NOMO-1 treated with dmso at 0.1 percent for 144 hours (cell line): ENCODE data around the gene PTPRU.
"Not testable (repeated sequence)": the region's sequence is repeated elsewhere in the genome, so short reads cannot be mapped to it uniquely, and the experiment has no call there.

Experiments
- DNase-seq: peaks from one replicate; lab custom pipeline; 2025; ENCODE audit not compliant: unreplicated experiment; lab: John Stamatoyannopoulos, UW

The PTPRU gene

DNA sequence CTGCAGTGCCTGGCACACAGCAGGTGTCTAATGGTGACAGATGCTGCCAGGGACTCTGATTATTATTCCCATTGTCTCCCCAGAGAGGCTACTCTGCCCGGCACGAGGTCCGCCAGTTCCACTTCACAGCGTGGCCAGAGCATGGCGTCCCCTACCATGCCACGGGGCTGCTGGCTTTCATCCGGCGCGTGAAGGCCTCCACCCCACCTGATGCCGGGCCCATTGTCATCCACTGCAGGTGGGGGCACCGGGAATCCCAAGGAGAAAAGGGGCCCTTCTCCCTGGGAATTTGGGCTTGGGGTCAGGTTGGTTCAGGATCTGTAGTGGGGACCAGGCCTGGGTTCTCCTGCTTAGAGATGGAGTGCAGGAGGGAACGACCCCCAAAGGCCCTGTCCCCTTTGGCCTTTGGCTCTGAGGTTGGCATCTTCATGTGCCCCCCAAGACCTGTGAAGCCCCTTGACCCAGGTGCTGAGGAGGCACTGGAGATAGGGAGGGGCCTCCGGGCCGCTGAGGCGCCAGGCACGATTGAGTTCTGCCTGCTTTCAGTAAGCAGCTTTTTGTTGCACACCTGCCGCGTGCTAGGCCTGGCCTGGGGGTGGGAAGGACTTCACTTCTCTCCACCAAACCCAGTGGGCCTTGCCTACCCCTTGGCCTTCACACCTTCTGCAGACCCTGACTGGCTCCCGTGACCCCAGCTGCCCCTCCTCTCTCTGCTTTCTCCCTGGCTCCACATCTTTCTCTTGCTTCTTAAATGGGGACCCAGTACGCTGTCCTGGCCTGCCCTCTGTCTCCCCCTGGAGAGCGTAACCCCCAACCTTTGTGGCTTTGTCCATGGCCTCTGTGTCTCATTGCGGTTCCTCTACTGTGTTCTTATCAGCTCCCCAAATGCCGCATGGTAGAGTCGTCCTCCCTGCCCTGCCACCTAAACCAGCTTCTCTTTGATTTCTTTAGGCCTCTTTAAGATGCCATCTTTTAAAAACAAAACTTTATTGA lies 76.4 kb downstream of the PTPRU start:
- DNase-seq, result no peak

DNA sequence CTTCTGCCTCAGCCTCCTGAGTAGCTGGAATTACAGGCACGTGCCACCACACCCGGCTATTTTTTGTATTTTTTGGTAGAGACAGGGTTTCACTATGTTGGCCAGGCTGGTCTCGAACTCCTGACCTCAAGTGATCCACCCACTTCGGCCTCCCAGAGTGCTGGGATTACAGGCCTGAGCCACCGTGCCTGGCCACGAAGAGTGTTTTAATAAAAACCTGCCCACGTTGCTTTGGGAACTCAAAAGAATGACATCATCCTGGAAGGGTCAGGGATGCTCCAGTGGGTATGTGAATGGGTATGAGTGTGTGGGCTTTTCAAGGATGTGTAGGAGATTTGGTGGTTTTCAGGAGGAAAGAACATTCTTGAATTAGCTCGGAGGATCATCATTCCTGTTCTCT lies 78.4 kb downstream of the PTPRU start:
- not testable (repeated sequence) for DNase-seq

DNA sequence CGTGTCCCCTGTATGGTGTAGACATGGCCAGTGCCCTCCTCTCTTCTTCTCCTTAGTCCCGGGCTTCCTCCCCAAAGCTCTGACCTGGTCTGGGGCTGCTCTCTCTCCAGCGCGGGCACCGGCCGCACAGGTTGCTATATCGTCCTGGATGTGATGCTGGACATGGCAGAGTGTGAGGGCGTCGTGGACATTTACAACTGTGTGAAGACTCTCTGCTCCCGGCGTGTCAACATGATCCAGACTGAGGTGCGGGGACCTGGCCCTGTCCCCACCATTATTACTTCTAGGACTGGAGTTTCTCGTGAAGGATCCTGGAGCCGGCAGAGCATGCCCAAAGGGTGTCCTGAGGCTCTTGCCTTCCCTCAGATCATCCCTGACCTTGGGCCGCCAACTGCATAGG lies 78.9 kb downstream of the PTPRU start:
- no peak for DNase-seq

DNA sequence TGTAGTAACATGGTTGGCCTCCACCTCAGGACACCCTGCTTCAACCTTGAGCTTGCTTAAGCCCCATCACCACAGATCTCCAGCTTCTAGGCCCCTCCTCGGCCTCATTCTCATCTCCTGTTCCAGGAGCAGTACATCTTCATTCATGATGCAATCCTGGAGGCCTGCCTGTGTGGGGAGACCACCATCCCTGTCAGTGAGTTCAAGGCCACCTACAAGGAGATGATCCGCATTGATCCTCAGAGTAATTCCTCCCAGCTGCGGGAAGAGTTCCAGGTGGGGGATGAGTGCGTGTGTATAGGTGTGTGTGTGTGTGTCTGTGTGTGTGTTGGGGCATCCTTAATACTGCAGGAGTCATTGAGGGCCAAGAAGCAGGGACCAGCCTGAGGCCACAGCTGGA lies 79.6 kb downstream of the PTPRU start:
- no peak for DNase-seq

DNA sequence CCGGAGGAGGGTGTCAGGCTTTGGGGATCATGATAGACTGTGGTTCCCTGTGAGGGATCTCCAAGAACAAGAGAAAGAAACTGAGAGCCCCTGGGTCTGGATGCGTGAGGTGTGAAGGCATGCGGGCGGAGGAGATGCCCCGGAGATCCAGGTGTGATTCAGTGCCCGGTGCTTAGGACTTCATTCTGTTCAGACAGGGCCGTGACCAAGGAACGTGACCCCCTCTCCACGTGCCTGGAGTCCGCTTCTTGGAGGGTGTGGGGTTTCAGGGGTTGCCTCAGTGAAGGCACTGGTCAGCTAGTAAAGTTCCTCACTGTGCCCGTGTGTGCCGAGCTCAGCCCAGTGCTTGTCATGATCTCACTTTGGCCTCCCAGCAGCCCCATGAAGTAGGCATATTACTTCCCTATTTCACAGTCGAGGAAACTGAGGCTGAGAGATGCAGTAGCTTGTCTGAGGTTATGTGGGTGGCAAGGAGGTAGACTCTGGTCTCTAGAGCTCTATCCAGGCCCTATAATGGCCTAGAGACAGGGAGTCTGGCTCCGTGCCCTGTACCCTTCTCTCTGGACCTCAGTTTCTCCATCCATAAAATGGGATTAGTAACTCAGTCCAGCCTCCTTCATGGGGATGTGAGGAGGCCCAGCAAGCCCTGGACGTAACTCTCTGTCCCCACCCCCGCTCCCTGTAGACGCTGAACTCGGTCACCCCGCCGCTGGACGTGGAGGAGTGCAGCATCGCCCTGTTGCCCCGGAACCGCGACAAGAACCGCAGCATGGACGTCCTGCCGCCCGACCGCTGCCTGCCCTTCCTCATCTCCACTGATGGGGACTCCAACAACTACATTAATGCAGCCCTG lies 81.0 kb downstream of the PTPRU start:
- no peak for DNase-seq

DNA sequence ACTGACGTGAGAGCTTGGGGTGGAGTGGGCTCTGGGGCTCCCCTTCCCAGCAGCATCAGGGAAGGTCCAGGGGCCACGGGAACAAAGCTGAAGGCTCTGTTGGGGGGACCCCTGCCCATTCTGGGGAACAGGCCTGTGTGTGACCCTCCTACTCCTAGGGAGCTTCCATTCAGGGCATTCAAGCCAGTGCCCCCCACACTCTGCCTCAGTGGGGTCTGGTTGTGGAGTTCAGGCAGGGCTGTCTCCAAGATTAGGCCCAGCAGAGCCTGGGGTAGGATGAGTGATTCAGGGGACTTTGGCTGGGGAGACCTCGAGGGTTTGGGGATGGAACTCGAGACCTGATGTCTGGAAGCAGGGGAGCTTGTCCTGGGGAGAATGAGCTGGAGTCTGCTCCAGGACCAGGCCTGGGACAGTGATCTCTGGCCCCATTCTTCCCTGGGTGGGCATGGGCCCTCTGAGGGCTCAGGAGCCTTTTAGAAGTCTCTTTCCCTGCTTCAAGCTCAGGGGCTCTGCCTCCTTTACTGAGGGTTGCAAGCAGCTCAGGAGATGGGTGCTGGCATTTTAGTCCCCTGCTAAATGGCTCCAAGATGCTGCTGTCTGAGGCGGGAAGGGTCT lies 81.7 kb downstream of the PTPRU start:
- DNase-seq, result no peak

DNA sequence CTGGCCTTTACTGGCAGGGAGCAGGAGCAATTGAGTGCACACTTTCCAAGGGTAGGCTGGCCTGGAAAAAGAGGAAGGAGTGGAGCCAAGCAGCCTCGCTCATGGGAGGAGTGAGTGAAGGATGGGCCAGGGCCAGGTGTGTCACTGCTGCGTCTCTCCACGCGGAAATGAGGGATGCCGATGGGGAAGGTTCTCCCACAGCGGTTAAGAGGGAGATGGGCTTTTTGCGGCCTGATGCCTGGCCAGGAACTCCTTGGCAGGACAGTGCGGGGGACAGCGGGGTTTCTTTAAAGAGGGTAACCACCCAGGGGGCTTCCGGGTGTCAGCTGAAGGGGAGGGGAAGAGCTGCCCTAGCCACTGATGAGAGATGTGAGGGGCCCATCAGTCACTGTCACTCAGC lies 82.4 kb downstream of the PTPRU start:
- DNase-seq, result no peak

DNA sequence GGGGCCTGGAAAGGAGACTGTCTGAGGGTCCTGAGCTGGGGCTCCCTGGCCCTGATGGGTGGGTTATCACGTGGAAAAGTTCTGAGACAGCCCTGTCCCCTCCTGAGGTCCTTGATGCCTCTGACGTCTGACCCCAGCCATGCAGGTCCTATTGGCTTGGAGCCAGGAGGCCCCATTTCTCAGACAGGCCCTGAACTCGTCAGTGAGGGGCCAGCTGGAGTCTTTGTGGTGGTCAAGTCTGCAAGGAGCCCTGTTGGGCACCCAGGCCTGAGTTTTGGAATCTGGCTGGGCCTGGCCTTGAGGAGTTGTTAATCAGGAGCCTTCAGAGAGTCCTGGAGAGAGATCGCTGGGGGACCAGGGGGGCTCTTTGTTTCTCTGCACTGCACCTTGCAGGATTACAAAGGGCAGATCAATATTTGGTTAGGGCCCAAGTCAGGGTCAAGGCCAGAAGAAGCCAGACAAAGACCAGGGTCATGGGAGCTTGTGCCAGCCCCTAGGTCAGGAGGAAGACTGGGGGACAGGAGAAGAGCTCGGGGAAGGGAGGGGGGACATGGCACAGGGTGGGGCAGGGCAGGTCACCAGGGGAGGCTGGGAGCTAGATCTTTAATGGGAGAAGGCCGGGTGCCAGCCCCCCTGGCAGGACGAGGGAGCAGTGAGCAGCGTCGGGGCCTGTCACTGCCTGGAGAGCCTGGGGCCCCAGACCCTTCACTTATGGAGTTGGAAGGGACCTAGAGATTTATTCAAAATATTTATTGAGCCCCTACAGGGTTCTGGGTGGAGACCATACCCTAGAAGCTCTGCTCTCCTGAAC lies 83.2 kb downstream of the PTPRU start:
- no peak for DNase-seq

DNA sequence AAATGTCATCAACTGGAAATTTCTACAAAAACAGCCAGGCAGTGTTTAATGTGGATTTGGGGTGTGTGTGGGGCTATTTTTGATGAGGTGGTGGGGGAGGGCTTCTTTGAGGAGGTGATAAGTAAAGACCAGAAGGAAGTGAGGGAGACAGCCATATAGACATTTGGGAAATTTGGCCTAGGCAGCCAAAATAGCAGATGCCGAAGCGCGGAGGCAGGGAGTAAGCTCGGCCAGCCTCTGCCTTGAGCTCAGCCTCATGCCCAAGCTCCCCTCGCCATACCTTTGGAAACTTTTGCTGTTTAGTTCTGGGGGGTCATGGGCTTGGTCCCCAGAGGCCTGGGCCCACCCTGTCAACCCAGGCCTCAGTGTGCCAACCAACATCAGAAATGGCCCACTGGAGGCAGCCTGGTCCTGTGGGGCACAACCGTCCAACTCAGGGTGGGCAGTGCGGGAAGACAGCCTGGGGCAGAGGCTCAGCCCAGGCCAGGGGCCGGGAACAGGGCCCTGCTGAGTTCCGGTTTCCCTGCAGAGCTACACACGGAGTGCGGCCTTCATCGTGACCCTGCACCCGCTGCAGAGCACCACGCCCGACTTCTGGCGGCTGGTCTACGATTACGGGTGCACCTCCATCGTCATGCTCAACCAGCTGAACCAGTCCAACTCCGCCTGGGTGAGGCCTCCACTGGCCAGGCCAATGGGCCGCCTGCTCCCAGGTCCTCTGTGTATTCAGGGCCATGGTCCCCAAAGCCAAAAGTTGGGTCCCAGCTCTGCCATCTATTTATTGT lies 84.0 kb downstream of the PTPRU start:
- no peak for DNase-seq

DNA sequence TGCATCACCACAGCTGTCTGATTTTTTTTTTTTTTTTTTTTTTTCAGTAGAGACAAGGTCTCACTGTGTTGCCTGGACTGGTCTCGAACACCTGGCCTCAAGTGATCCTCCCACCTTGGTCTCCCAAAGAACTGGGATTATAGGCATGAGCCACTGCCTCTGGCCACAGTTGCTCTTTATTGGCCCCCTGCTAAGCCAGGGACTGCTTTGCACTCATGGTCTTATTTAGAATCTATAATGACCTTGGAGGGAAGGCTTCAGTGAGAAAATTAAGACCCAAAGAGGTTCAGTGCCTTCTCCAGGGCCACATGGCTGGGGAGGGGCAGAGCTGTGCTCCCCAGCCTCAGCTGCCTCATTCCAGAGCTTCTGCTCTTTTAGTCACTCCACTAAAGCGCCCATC lies 84.9 kb downstream of the PTPRU start:
- DNase-seq, result no peak

DNA sequence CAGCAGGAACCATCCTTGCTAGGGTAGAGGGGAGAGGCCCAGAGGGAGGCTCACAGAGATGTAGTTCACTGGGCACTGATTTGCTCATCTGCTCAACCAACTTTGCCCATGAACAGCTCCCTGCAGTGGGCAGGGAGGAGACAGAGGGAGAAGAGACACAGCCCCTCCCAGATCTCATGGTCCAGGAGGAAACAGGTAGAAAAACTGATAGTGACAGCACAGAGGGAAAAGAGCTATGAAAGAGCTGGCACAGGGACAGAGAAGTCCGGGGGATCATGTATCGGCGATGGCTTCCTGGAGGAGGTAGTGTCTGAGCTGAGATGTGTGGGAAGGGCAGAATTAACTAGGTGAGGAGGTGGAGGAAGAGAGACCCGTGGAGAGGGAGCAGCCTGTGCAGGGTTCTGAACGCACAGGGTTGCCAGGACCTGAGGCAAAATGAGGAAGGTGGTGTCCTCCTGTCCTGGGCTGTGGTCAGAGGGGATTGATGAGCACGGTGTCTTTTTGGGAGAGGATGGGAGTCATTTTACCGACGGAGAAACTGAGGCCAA lies 85.9 kb downstream of the PTPRU start:
- no peak for DNase-seq

DNA sequence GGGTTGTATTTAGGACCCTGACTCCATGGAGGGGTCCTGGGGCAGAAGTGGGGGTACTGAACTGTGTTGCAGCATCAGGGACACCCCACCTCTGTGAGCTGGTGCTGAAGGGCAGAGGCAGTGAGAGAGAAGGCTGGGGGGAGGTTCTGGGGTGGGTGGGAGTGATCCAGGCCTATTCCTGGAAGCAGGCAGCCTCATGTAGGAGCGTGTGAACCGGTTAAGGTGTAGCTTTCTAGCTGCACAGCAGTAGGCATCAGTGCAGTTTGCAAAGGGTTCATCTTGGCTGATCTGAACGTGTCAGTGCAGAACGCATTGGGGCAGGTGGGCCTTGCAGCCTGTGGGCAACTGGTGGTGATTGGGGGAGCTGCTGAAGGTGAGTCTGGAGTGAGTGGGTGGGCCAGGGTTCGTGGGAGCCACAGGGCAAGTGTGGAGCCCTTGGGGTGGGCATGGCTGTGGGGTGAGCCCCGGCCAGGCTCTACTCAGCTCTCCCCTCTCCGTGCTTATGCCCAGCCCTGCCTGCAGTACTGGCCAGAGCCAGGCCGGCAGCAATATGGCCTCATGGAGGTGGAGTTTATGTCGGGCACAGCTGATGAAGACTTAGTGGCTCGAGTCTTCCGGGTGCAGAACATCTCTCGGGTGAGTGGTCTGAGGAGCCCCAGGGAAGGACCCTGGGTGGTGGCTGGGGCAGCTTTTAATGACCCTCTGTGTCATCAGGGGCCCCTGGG lies 86.7 kb downstream of the PTPRU start:
- no peak for DNase-seq

DNA sequence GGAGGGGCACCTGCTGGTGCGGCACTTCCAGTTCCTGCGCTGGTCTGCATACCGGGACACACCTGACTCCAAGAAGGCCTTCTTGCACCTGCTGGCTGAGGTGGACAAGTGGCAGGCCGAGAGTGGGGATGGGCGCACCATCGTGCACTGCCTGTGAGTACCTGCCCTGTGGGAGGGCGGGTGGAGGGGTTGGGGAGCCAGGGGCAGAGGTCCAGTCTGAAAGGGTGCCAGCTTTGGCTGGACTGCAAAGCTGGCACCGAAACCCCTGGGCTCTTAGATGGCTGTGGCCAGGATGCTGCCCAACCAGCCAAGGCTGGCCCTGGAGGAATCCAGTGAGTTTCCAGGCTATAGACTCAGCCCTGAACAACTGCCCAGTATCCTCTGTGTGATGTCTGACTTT lies 87.3 kb downstream of the PTPRU start:
- DNase-seq, result no peak

DNA sequence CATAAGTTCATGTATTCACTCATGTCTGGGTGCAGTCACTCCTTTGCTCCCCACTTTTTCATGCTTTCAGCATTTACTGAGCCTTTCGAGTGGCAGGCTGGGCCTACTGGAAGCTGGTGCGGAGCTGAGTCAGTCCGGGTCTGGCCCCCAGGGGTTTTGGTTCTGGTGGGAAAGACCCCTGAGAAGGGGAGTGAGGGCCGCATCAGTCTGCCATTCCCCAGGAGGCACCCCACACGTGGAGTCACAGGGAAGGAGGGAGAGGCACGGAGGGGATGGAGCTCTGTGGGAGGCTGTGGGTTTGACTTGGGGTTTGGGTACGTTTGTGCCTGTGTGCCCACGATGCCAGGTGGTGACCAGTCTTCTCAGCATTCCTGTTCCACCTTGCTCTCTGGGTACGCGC lies 87.9 kb downstream of the PTPRU start:
- DNase-seq, result no peak

DNA sequence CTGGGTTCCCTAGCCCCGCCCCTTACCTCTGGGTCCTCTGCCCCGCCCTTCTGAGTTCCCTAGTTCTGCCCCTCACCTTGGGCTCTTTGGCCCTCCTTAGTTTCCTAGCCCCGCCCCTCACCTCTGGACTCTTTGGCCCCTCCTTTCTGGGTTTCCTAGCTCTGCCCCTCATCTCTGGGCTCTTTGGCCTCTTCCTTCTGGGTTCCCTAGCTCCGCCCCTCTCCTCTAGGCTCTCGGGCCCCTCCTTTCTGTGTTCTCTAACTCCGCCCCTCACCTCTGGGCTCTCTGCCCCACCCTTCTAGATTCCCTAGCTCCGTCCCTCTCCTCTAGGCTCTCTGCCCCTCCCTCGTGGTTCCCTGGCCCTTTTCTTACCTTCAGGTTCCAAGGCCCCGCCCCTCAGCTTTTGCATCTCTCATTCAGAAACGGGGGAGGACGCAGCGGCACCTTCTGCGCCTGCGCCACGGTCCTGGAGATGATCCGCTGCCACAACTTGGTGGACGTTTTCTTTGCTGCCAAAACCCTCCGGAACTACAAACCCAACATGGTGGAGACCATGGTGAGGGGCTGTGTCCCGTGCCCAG lies 88.5 kb downstream of the PTPRU start:
- no peak for DNase-seq

DNA sequence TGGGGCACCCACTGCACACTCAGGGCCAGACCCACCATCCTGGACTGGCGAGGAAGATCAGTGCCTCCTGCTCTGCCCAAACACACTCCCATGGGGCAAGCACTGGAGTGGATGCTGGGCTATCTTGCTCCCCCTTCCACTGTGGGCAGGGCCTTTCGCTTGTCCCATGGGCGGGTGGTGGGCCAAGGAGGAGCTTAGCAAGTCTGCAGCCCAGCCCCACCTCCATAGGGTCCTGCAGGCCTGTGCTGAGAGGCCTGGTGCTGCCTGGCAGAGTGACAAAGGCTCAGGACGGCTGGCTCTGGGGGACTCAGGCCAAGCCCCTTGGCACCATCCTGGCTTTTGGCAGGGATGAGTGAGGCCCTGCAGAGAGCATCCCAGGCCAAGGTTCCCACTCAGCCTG lies 89.4 kb downstream of the PTPRU start:
- DNase-seq, result no peak

DNA sequence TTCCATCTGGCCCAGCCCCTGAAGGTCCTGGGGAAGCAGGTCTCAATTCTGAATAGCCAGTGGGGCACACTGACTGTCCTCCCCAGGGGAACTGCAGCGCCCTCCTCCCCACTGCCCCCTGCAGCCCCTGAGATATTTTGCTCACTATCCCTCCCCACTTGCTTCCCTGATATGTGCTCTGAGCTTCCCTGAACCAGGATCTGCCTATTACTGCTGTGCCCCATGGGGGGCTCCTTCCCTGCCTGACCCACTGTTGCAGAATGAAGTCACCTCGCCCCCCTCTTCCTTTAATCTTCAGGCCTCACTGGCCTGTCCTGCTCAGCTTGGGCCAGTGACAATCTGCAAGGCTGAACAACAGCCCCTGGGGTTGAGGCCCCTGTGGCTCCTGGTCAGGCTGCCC lies 89.8 kb downstream of the PTPRU start:
- DNase-seq, result no peak

DNA sequence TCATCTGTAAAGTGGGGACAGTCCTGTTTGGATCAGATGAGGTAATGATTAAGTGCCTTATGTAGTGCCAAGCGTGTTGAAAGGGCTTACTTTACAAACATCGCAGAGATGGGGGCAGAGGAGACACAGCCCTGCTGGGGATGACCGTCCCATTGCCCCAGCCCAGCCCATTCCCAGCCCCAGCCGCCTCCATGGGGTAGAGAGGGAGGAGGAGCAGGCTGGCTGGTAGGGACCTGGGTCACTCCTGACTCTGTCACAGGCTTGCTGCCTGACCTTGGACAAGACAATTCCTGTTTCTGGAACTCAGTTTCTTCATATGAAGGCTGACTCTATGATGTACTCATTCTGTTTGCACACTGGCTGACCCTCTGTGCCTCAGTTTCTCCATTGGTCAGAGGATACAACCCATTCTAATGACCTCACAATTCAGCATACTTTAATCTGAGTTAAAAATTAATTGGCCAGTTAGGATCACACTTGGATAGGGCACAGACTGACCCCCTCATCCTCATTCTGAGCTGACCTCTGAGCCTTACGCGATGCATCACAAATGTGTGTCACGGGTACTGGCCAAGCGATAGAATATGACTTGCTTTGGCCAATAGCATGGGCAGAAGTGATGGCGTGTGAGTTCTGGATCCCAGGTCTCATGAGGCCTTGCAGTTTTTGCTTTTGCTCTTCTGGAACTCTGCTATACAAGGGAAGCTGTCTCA lies 91.1 kb downstream of the PTPRU start:
- DNase-seq, result no peak
